Thymus (tissue), 11 donors: ENCODE results near the gene ZNF296. TPM values are rescaled to one million over a fixed set of nuclear protein-coding genes. Genes with fewer than 3 reads are reported as not detected.

ENCODE experiments used
- DNase-seq, 9 donors: peaks; one replicate each; pipeline ENCODE4 v3.0.0-alpha.2; 2013; ENCODE audit warnings: low spot score in 9 of 9, low read depth in 6 of 9, missing footprints in 1 of 9
- H3K27ac ChIP-seq, 2 donors: one replicate each; pipeline ENCODE4 v1.5.1; 2013; ENCODE audit warnings: control low read depth in 1 of 2, low read depth in 1 of 2, low read length in 1 of 2, mild to moderate bottlenecking in 1 of 2, moderate library complexity in 1 of 2
- H3K27me3 ChIP-seq, 2 donors: one replicate each; pipeline ENCODE4 v1.5.1; 2013; ENCODE audit warnings: low read length in 1 of 2; ENCODE audit not compliant: control insufficient read depth in 2 of 2, insufficient read depth in 1 of 2
- H3K36me3 ChIP-seq, 2 donors: one replicate each; pipeline ENCODE4 v1.5.1; 2013; ENCODE audit warnings: low read length in 1 of 2, mild to moderate bottlenecking in 1 of 2, moderate library complexity in 1 of 2; ENCODE audit not compliant: control insufficient read depth in 2 of 2, insufficient read depth in 2 of 2
- H3K4me1 ChIP-seq, 2 donors: one replicate each; pipeline ENCODE4 v1.5.1; 2013; ENCODE audit warnings: low read length in 2 of 2; ENCODE audit not compliant: control insufficient read depth in 2 of 2, insufficient read depth in 2 of 2
- H3K4me3 ChIP-seq, 2 donors: one replicate each; pipeline ENCODE4 v1.5.1; 2013; ENCODE audit warnings: low read length in 2 of 2, control low read depth in 1 of 2, mild to moderate bottlenecking in 1 of 2
- H3K9me3 ChIP-seq, 2 donors: one replicate each; pipeline ENCODE4 v1.5.1; 2013; ENCODE audit warnings: low read length in 1 of 2, mild to moderate bottlenecking in 1 of 2; ENCODE audit not compliant: control insufficient read depth in 2 of 2, insufficient read depth in 1 of 2
- WGBS: extraction: QIAGEN DNeasy Blood & Tissue Kit; methylation state at CpG from one replicate; pipeline ENCODE4 v1.1.7; 2013; 5-methylcytosine and 5-hydroxymethylcytosine counted together
- polyA plus RNA-seq: library from polyadenylated mRNA; stranded (reverse); fragments of 200-250 nt; gene quantifications from one replicate; pipeline ENCODE4 v1.2.3, GENCODE V29; 2013
- total RNA-seq: library from RNA; stranded (reverse); fragments of 120-200 nt; gene quantifications from one replicate; pipeline ENCODE4 v1.2.4, GENCODE V29; 2013
- donor health status: healthy.

ZNF296 gene
- total and polyA plus RNA-seq, 2 donors, result 0.19 to 2.9 TPM

GRCh38 chr19:45118106-45118505, 41.8 kb upstream of the ZNF296 start:
- no peak for DNase-seq
- 71% methylated on average over 5 of the region's 5 CpGs for WGBS
- Histone ChIP-seq H3K4me1 (peaks cover 41 to 93% of the 10 kb centered on the region in 2 donors), H3K36me3 (no peaks in the 10 kb centered on the region), H3K27ac (peak overlapping the region; percentile 56 to 76), H3K9me3 (no peaks in the 10 kb centered on the region), H3K4me3 (no peak overlapping the region), H3K27me3 (no peaks in the 10 kb centered on the region)

- 60% methylated on average over 12 of the region's 12 CpGs for WGBS
- peaks cover 41 to 95% of the 10 kb centered on the region in 2 donors for H3K4me1 ChIP-seq
Observed at GRCh38 chr19:45117671-45118070, 41.4 kb upstream of the ZNF296 start.

DNA sequence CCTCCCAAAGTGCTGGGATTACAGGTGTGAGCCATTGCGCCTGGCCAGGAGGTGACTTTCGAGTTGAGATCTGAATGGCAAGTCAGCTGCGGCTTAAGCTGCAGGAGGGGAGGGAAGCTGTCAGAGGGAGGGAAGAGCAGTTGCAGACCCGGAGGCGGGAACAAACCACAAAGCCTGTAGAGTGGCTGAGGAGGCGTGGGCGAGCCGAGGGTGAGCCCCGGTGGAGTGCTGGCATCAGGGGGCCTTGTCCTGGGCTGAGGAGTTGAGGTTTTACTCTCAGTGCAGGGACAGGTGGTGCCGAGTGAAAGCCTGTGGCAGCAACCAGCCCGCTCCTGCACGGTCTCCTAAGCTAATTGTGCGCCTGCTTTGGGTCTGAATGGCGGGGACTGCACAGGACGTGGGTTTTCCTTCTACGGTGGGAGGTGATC, 40.9 kb upstream of the ZNF296 start:
- 5% methylated on average over 16 of the region's 16 CpGs for WGBS
- Histone ChIP-seq H3K36me3 (no peaks in the 10 kb centered on the region), H3K27ac (peak overlapping the region; percentile 53 to 76), H3K9me3 (no peaks in the 10 kb centered on the region), H3K27me3 (no peaks in the 10 kb centered on the region), H3K4me1 (peaks cover 41 to 94% of the 10 kb centered on the region in 2 donors), H3K4me3 (peak overlapping the region in 1 of 2 donors; percentile 9)
- DNase-seq, result peak in 4 of 9 donors; percentile 61 to 84 (median 70)

More at GRCh38 chr19:45117671-45118070, 41.4 kb upstream of the ZNF296 start:
- no peaks in the 10 kb centered on the region for H3K27me3 ChIP-seq
- H3K27ac ChIP-seq, result peak overlapping the region; percentile 53 to 76
- H3K36me3 ChIP-seq, result no peaks in the 10 kb centered on the region
- H3K9me3 ChIP-seq, result no peaks in the 10 kb centered on the region
- no peak overlapping the region for H3K4me3 ChIP-seq
- no peak for DNase-seq

DNA sequence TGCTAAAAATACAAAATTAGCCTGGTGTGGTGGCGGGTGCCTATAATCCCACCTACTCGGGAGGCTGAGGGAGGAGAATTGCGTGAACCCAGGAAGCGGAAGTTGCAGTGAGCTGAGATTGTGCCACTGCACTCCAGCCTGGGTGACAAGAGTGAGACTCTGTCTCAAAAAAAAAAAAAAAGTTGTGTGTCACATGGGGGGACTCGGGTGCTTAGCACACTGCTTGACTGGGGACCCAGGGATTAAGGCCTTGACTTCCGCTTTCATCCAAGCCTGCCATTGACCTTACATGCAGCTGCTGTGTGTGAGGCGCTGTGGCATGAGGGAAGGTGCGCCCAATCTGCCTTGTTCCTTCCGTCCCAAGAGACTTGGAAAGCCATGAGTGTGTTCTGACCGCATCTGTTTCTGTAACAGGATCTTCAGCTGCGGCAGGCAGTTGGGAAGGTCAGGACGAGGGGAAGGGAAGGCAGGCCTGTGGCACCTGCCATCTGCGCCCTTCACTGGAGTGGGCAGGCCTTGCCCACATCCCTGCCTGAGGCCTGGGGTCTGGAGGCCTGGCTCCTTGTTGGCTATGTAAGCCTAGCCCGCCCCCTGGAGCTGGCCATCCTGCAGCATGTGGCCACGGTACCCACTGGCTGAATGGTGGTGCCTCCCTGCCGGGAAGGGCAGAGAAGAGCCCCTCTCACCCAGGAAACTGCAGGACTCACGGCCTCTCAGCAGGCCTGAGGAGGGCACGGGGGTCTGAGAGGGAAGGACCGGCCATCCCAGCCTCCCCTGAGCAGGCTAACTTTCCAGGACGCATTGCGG, 39.7 kb upstream of the ZNF296 start:
- Histone ChIP-seq H3K4me3 (no peak overlapping the region), H3K27me3 (no peaks in the 10 kb centered on the region), H3K36me3 (no peaks in the 10 kb centered on the region), H3K4me1 (peaks cover 32 to 82% of the 10 kb centered on the region in 2 donors), H3K27ac (no peak overlapping the region), H3K9me3 (no peaks in the 10 kb centered on the region)
- 82% methylated on average over 21 of the region's 21 CpGs for WGBS
- DNase-seq, result no peak

DNA sequence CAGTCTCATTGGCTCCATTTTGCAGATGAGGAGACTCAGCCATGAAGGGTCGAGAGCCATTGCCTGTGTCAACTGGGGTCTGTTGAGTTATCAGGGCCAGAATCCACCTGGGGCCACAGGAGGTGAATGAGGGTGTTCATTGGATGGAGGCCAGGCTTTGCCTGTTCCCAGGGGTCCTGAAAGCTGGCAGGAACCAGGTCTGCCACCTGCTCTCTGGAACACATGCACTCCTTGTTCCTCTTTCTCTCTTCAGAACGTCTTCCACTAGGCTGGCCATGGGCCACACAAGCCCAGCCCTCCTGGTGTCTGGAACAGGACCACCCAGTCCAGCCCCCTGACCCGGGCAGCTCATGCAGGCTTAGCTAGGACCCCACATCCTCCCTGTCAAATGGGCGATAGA, 37.8 kb upstream of the ZNF296 start:
- peaks cover 0 to 3% of the 10 kb centered on the region in 2 donors for H3K36me3 ChIP-seq
- 61% methylated on average over 4 of the region's 4 CpGs for WGBS
- no peak overlapping the region for H3K27ac ChIP-seq
- H3K4me1 ChIP-seq, result peaks cover 26 to 70% of the 10 kb centered on the region in 2 donors
- H3K4me3 ChIP-seq, result no peak overlapping the region
- H3K9me3 ChIP-seq, result no peaks in the 10 kb centered on the region
- H3K27me3 ChIP-seq, result no peaks in the 10 kb centered on the region
- DNase-seq, result no peak

GRCh38 chr19:45113628-45114027, 37.4 kb upstream of the ZNF296 start:
- Histone ChIP-seq H3K27me3 (no peaks in the 10 kb centered on the region), H3K4me1 (peaks cover 24 to 65% of the 10 kb centered on the region in 2 donors), H3K36me3 (peaks cover 0 to 3% of the 10 kb centered on the region in 2 donors), H3K9me3 (no peaks in the 10 kb centered on the region), H3K4me3 (no peak overlapping the region), H3K27ac (no peak overlapping the region)
- DNase-seq, result no peak
- 82% methylated on average over 9 of the region's 9 CpGs for WGBS

DNA sequence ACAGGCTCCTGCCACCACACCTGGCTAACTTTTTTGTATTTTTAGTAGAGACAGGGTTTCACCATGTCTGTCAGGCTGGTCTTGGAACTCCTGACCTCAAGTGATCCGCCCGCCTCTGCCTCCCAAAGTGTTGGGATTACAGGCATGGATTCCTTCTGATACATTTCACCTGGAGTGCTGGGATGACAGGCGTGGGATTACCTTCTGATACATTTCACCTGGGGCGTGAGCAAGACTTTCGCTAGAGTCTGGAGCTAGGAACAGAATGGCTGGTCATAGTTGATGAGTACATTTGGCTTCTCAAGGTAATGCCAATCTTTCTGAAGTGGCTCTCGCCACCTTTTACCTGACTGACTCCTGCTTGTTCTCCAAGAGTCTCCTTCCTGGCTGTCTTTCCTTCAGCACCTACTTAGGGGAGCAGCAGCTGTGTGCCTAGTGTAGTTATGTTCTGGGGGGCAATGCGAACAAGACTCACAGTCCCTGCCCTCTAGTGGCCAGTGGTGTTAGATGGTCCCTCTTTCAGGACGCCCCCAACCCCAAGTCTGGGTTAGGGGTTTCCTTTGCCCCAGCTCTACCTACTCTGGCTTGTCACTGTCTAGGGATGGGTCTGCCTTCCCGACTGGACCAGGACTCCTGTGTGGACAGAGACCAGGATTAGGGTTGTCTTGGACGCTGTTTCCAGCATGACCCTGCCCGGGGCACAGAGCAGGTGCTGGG, 36.0 kb upstream of the ZNF296 start:
- H3K4me1 ChIP-seq, result peaks cover 11 to 51% of the 10 kb centered on the region in 2 donors
- H3K27ac ChIP-seq, result no peak overlapping the region

DNA sequence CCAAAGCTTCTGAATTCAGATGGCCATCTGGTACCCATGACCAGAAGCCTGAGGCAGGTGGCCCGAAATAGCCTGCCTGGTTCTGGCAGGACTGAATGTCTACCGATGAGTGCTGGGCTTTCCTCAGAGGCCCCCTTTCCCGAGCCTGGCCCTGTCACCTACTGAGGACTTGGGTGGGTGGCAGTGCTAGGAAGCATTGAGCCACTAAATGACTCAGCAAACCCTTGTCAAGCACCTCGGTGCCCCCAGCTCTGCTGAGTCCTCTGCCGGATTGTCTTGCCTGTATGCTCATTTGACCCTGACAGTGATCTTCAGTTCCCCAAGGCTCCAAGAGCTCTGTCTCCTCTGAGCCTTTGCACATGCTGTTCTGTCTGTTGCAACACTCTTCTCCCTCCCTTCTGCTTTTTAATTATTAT, 34.6 kb upstream of the ZNF296 start:
- no peak for DNase-seq
- Histone ChIP-seq H3K27me3 (no peaks in the 10 kb centered on the region), H3K4me1 (peaks cover under 1 to 38% of the 10 kb centered on the region in 2 donors), H3K4me3 (no peak overlapping the region), H3K36me3 (peaks cover 0 to 3% of the 10 kb centered on the region in 2 donors), H3K9me3 (no peaks in the 10 kb centered on the region), H3K27ac (no peak overlapping the region)
- 37% methylated on average over 5 of the region's 5 CpGs for WGBS

More for the DNA sequence above, 36.0 kb upstream of the ZNF296 start:
- no peak for DNase-seq
- H3K27me3 ChIP-seq, result no peaks in the 10 kb centered on the region
- no peak overlapping the region for H3K4me3 ChIP-seq
- 95% methylated on average over 11 of the region's 11 CpGs for WGBS
- no peaks in the 10 kb centered on the region for H3K9me3 ChIP-seq
- peaks cover 0 to 3% of the 10 kb centered on the region in 2 donors for H3K36me3 ChIP-seq

GRCh38 chr19:45107621-45108150, 31.4 kb upstream of the ZNF296 start:
- Histone ChIP-seq H3K4me3 (no peak overlapping the region), H3K27ac (no peak overlapping the region), H3K4me1 (peaks cover 21 to 36% of the 10 kb centered on the region in 2 donors), H3K36me3 (peaks cover 0 to 3% of the 10 kb centered on the region in 2 donors), H3K9me3 (no peaks in the 10 kb centered on the region), H3K27me3 (no peaks in the 10 kb centered on the region)
- no peak for DNase-seq
- whole genome bisulfite sequencing, result 61% methylated on average over 12 of the region's 12 CpGs
